Measurements from ENCODE around the gene SEMA3E. TPM values are rescaled to one million over a fixed set of nuclear protein-coding genes. Genes with fewer than 3 reads are reported as not detected.
"Not testable (repeated sequence)": the region's sequence is repeated elsewhere in the genome, so short reads cannot be mapped to it uniquely, and the experiment has no call there.

Gene SEMA3E
- total and polyA plus RNA-seq, 9 of the 15 experiments (the other 6 are each of a cell fraction or from before 2014, with no cell fraction given): 0.01 to 1.4 (median 0.14) TPM; not detected in 2

- TF ChIP-seq MNT (conservative IDR thresholded peaks at IDR 0.05) (no peak), KDM1A (IDR thresholded peaks at IDR 0.05) (no peak), IRF2 (CRISPR knock-in tag; IDR thresholded peaks at IDR 0.05) (no peak), JUND (IDR thresholded peaks at IDR 0.05; ENCODE audit: borderline replicate concordance, low read depth, low read length) (no peak), JUND (tag; IDR thresholded peaks at IDR 0.05; ENCODE audit: borderline replicate concordance, low read depth, low read length) (no peak)
Observed at GRCh38 chr7:83681200-83681778, 32.4 kb upstream of the SEMA3E start (continued).

- H2AFZ ChIP-seq (ENCODE audit: low read depth, low read length): no peak overlapping the region
- 1% methylated on average over 4 of the region's 4 CpGs for WGBS (ENCODE audit: insufficient coverage, low coverage, missing lambda C conversion rate)
- H3K9ac ChIP-seq (ENCODE audit: insufficient read depth in 1 of 2, low read depth in 2 of 2, low read length in 2 of 2): no peak overlapping the region
- H3K27ac ChIP-seq (ENCODE audit: extremely low read depth, low read depth, low read length): no peak overlapping the region
- H3K4me2 ChIP-seq (ENCODE audit: insufficient read depth, low read length): no peak overlapping the region
- no peaks in the 10 kb centered on the region for H3K79me2 ChIP-seq (ENCODE audit: control insufficient read depth, insufficient read depth, low read length)
- 0 out of 2 replicates have a peak, but pooled peaks cover 2% of the 10 kb centered on the region for H3K9me3 ChIP-seq (replicated peaks; ENCODE audit: control insufficient read depth, insufficient read depth, low read depth, low read length)
- in situ Hi-C loops (cut with MboI) (no loop called here), intact Hi-C loops (cut with micrococcal nuclease) (no loop called here)
- ATAC-seq (no peak), FAIRE-seq (no peak), DNase-seq (ENCODE audit: extremely low read depth in 1 of 4, low spot score in 3 of 4) (peak in 1 of 4 experiments; percentile 10)
- CTCF ChIA-PET (ENCODE audit: low intra/inter-chr PET ratio): no interaction called here
- no peaks in the 10 kb centered on the region for H3K9me1 ChIP-seq (ENCODE audit: control insufficient read depth, insufficient read depth, low read length)
- H3K27me3 ChIP-seq (ENCODE audit: control insufficient read depth in 2 of 2, insufficient read depth in 2 of 2, low read length in 2 of 2): no peaks in the 10 kb centered on the region
- BruUV-seq (replicated peaks): no TSS peak
- H3K4me3 ChIP-seq: no peak overlapping the region
- H3K4me1 ChIP-seq (replicated peaks in 1 of 2; ENCODE audit: control insufficient read depth in 2 of 2, insufficient read depth in 2 of 2, low read length in 2 of 2): no peaks in the 10 kb centered on the region
- no peaks in the 10 kb centered on the region for H3K36me3 ChIP-seq (ENCODE audit: control insufficient read depth, insufficient read depth, low read length)
- POLR2A ChIA-PET: no interaction called here
- TF ChIP-seq ZNF175 (CRISPR knock-in tag; IDR thresholded peaks at IDR 0.05; ENCODE audit: low read depth): no peak
- TF ChIP-seq FOSL1 (tag; conservative IDR thresholded peaks at IDR 0.05): peak; percentile 91
- TF ChIP-seq HIVEP1 (CRISPR knock-in tag; IDR thresholded peaks at IDR 0.05): no peak
- no peak for TF ChIP-seq HDAC6 (IDR thresholded peaks at IDR 0.05; ENCODE audit: low read depth, low read length)
- no peak for TF ChIP-seq ARID1B (IDR thresholded peaks at IDR 0.05)
- no peak for TF ChIP-seq ELK3 (CRISPR knock-in tag; IDR thresholded peaks at IDR 0.05)
- no peak for TF ChIP-seq ZNF253 (CRISPR knock-in tag; conservative IDR thresholded peaks at IDR 0.05)
- no peak for TF ChIP-seq RNF2 (IDR thresholded peaks at IDR 0.05)
- H4K20me1 ChIP-seq (replicated peaks; ENCODE audit: control insufficient read depth, insufficient read depth, low read length): no peaks in the 10 kb centered on the region
Observed at GRCh38 chr7:83677180-83677866, 28.4 kb upstream of the SEMA3E start.

GRCh38 chr7:83673291-83673690 is 24.4 kb upstream of the SEMA3E start:
- WGBS (ENCODE audit: insufficient coverage, low coverage, missing lambda C conversion rate): 3% methylated on average over 19 of the region's 28 CpGs
- BruUV-seq (replicated peaks); H3K9me3 ChIP-seq (replicated peaks; ENCODE audit: control insufficient read depth, insufficient read depth, low read depth, low read length); DNase-seq (ENCODE audit: extremely low read depth in 1 of 4, low spot score in 3 of 4); POLR2A ChIA-PET; ATAC-seq; H3K4me1 ChIP-seq (replicated peaks in 1 of 2; ENCODE audit: control insufficient read depth in 2 of 2, insufficient read depth in 2 of 2, low read length in 2 of 2); H3K9me1 ChIP-seq (ENCODE audit: control insufficient read depth, insufficient read depth, low read length); H3K27me3 ChIP-seq (ENCODE audit: control insufficient read depth in 2 of 2, insufficient read depth in 2 of 2, low read length in 2 of 2); H2AFZ ChIP-seq (ENCODE audit: low read depth, low read length); H4K20me1 ChIP-seq (replicated peaks; ENCODE audit: control insufficient read depth, insufficient read depth, low read length); H3K36me3 ChIP-seq (ENCODE audit: control insufficient read depth, insufficient read depth, low read length); in situ Hi-C loops (cut with MboI); H3K4me2 ChIP-seq (ENCODE audit: insufficient read depth, low read length); H3K4me3 ChIP-seq; CTCF ChIA-PET (ENCODE audit: low intra/inter-chr PET ratio); intact Hi-C loops (cut with micrococcal nuclease); FAIRE-seq; H3K27ac ChIP-seq (ENCODE audit: extremely low read depth, low read depth, low read length); H3K79me2 ChIP-seq (ENCODE audit: control insufficient read depth, insufficient read depth, low read length); H3K9ac ChIP-seq (ENCODE audit: insufficient read depth in 1 of 2, low read depth in 2 of 2, low read length in 2 of 2): not testable (repeated sequence)
